ENCODE results near the gene EDAR. TPM values are rescaled to one million over a fixed set of nuclear protein-coding genes. Genes with fewer than 3 reads are reported as not detected.

EDAR gene
- total and polyA plus RNA-seq, 9 of the 15 experiments (the other 6 are each of a cell fraction or from before 2014, with no cell fraction given) = 0.01 TPM; not detected in 8

DNA sequence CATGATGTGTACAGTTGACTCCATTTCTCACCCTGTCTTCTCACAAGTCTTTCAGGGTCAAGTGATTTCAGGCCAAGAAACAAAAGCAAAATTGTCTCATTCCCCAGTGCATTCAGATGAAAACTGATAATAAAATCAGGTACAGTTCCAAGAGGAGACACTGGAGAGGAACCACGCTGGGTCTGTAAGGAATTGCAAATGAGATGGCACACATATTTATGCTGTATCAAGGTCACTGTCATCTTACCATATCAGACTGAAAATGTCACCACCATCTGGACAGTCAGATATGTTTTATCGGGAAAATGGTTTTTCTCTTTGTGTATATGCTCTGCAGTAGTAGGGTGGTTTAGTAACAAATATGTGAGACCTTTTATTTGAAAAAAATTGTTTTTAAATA lies 110.7 kb downstream of the EDAR start:
- POLR2A ChIA-PET = no interaction called here

DNA sequence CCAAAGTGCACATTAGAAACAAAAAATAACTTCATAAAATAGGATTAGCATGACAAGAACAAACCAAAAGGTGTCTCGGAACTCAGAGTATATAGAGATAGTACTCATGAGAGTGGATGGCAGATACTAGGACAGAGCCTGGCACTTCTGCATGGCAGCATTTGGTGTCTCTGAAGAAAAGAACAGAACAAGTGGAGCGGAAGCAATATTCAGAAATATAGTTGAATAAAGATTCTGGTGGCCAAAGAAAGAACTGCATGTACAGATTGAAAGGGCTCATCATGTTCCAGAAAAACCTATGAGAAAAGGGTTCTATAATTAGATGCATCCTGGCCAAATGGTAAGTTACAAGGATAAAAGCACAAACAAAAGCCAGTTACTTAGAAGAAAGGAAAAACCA lies 111.5 kb downstream of the EDAR start:
- WGBS (ENCODE audit: insufficient coverage, low coverage, missing lambda C conversion rate) = 97% methylated on average over 2 of the region's 2 CpGs
- in situ Hi-C loops (cut with MboI) = no loop called here
- Histone ChIP-seq H3K4me2 (ENCODE audit: insufficient read depth, low read length) (no peak overlapping the region), H3K9ac (ENCODE audit: insufficient read depth in 1 of 2, low read depth in 2 of 2, low read length in 2 of 2) (no peak overlapping the region), H3K36me3 (ENCODE audit: control insufficient read depth, insufficient read depth, low read length) (peaks cover 16% of the 10 kb centered on the region; the same call in 1 of the 3 replicates), H3K9me3 (replicated peaks; ENCODE audit: control insufficient read depth, insufficient read depth, low read depth, low read length) (no peaks in the 10 kb centered on the region), H3K27me3 (ENCODE audit: control insufficient read depth in 2 of 2, insufficient read depth in 2 of 2, low read length in 2 of 2) (no peaks in the 10 kb centered on the region), H3K27ac (ENCODE audit: extremely low read depth, low read depth, low read length) (no peak overlapping the region), H3K79me2 (ENCODE audit: control insufficient read depth, insufficient read depth, low read length) (no peaks in the 10 kb centered on the region), H4K20me1 (replicated peaks; ENCODE audit: control insufficient read depth, insufficient read depth, low read length) (no peaks in the 10 kb centered on the region), H2AFZ (ENCODE audit: low read depth, low read length) (no peak overlapping the region), H3K9me1 (ENCODE audit: control insufficient read depth, insufficient read depth, low read length) (no peaks in the 10 kb centered on the region), H3K4me1 (replicated peaks in 1 of 2; ENCODE audit: control insufficient read depth in 2 of 2, insufficient read depth in 2 of 2, low read length in 2 of 2) (no peaks in the 10 kb centered on the region), H3K4me3 (no peak overlapping the region)
- TF ChIP-seq MYNN (IDR thresholded peaks at IDR 0.05) (no peak), MYNN (CRISPR knock-in tag; IDR thresholded peaks at IDR 0.05) (no peak), BRCA1 (IDR thresholded peaks at IDR 0.05) (no peak), BRCA1 (CRISPR knock-in tag; IDR thresholded peaks at IDR 0.05) (no peak), SAP30 (IDR thresholded peaks at IDR 0.05; ENCODE audit: borderline replicate concordance, insufficient read depth, low read depth, low read length, poor library complexity, severe bottlenecking) (no peak), SUPT5H (IDR thresholded peaks at IDR 0.05) (no peak), PPARD (CRISPR knock-in tag; IDR thresholded peaks at IDR 0.05) (no peak), MCM2 (IDR thresholded peaks at IDR 0.05; ENCODE audit: low read depth) (no peak)
- TF ChIP-seq, protein P1, sequence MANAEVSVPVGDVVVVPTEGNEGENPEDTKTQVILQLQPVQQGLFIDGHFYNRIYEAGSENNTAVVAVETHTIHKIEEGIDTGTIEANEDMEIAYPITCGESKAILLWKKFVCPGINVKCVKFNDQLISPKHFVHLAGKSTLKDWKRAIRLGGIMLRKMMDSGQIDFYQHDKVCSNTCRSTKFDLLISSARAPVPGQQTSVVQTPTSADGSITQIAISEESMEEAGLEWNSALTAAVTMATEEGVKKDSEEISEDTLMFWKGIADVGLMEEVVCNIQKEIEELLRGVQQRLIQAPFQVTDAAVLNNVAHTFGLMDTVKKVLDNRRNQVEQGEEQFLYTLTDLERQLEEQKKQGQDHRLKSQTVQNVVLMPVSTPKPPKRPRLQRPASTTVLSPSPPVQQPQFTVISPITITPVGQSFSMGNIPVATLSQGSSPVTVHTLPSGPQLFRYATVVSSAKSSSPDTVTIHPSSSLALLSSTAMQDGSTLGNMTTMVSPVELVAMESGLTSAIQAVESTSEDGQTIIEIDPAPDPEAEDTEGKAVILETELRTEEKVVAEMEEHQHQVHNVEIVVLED (CRISPR knock-in tag; IDR thresholded peaks at IDR 0.05) = no peak
- TF ChIP-seq, protein P2, sequence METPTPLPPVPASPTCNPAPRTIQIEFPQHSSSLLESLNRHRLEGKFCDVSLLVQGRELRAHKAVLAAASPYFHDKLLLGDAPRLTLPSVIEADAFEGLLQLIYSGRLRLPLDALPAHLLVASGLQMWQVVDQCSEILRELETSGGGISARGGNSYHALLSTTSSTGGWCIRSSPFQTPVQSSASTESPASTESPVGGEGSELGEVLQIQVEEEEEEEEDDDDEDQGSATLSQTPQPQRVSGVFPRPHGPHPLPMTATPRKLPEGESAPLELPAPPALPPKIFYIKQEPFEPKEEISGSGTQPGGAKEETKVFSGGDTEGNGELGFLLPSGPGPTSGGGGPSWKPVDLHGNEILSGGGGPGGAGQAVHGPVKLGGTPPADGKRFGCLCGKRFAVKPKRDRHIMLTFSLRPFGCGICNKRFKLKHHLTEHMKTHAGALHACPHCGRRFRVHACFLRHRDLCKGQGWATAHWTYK (CRISPR knock-in tag; IDR thresholded peaks at IDR 0.05) = no peak
- BruUV-seq (replicated peaks) = no TSS peak
- intact Hi-C loops (cut with micrococcal nuclease) = no loop called here
- POLR2A ChIA-PET = no interaction called here
- DNase-seq (ENCODE audit: extremely low read depth in 1 of 4, low spot score in 3 of 4) (no peak), ATAC-seq (no peak), FAIRE-seq (no peak)
- CTCF ChIA-PET (ENCODE audit: low intra/inter-chr PET ratio) = no interaction called here

More for the DNA sequence above, 110.7 kb downstream of the EDAR start:
- H3K27ac ChIP-seq (ENCODE audit: extremely low read depth, low read depth, low read length) = no peak overlapping the region
- CTCF ChIA-PET (ENCODE audit: low intra/inter-chr PET ratio) = no interaction called here
- H3K27me3 ChIP-seq (ENCODE audit: control insufficient read depth in 2 of 2, insufficient read depth in 2 of 2, low read length in 2 of 2) = no peaks in the 10 kb centered on the region
- TF ChIP-seq TRIM28 (IDR thresholded peaks at IDR 0.05) = no peak
- TF ChIP-seq MEIS2 (IDR thresholded peaks at IDR 0.05; ENCODE audit: partially characterized antibody) = no peak
- TF ChIP-seq SMAD1 (IDR thresholded peaks at IDR 0.05; ENCODE audit: low read depth, low read length, partially characterized antibody) = no peak
- TF ChIP-seq ETV6 (IDR thresholded peaks at IDR 0.05; ENCODE audit: borderline replicate concordance in 1 of 2, low read depth in 2 of 2, low read length in 1 of 2) = no peak
- no peak for TF ChIP-seq ETV6 (CRISPR knock-in tag; IDR thresholded peaks at IDR 0.05; ENCODE audit: borderline replicate concordance)
- TF ChIP-seq ZNF589 (CRISPR knock-in tag; IDR thresholded peaks at IDR 0.05; ENCODE audit: low read depth) = no peak
- no peak for TF ChIP-seq HDGF (IDR thresholded peaks at IDR 0.05)
- H4K20me1 ChIP-seq (replicated peaks; ENCODE audit: control insufficient read depth, insufficient read depth, low read length) = no peaks in the 10 kb centered on the region
- BruUV-seq (replicated peaks) = no TSS peak
- no peak overlapping the region for H3K9ac ChIP-seq (ENCODE audit: insufficient read depth in 1 of 2, low read depth in 2 of 2, low read length in 2 of 2)
- no peak overlapping the region for H2AFZ ChIP-seq (ENCODE audit: low read depth, low read length)
- peaks cover 16% of the 10 kb centered on the region; the same call in 1 of the 3 replicates for H3K36me3 ChIP-seq (ENCODE audit: control insufficient read depth, insufficient read depth, low read length)
- H3K4me2 ChIP-seq (ENCODE audit: insufficient read depth, low read length) = no peak overlapping the region
- 43% methylated on average over 2 of the region's 2 CpGs for WGBS (ENCODE audit: insufficient coverage, low coverage, missing lambda C conversion rate)
- in situ Hi-C loops (cut with MboI) (no loop called here), intact Hi-C loops (cut with micrococcal nuclease) (no loop called here)
- H3K9me3 ChIP-seq (replicated peaks; ENCODE audit: control insufficient read depth, insufficient read depth, low read depth, low read length) = no peaks in the 10 kb centered on the region
- ATAC-seq (no peak), FAIRE-seq (no peak), DNase-seq (ENCODE audit: extremely low read depth in 1 of 4, low spot score in 3 of 4) (no peak)
- no peaks in the 10 kb centered on the region for H3K4me1 ChIP-seq (replicated peaks in 1 of 2; ENCODE audit: control insufficient read depth in 2 of 2, insufficient read depth in 2 of 2, low read length in 2 of 2)
- no peak overlapping the region for H3K4me3 ChIP-seq
- no peaks in the 10 kb centered on the region for H3K79me2 ChIP-seq (ENCODE audit: control insufficient read depth, insufficient read depth, low read length)
- H3K9me1 ChIP-seq (ENCODE audit: control insufficient read depth, insufficient read depth, low read length) = no peaks in the 10 kb centered on the region

Data from K562 (cell line).